Endothelial cell of umbilical vein (primary cell): ENCODE results near the gene TM9SF1. TPM values are rescaled to one million over a fixed set of nuclear protein-coding genes. Genes with fewer than 3 reads are reported as not detected.

Source experiments
- BruUV-seq: library from RNA; stranded (reverse); fragments of 400-500 nt; replicated peaks from 2 replicates; lab custom pipeline; 2021; lab: Mats Ljungman, UMichigan
- CTCF ChIA-PET: fragments of 300-600, 350-600 bp; sonication (Branson Sonifier 250); formaldehyde crosslinking; loops from one replicate; lab custom pipeline; 2021; ENCODE audit warnings: antibody characterized with exemption, inconsistent platforms; lab: Charles Lee
- POLR2A ChIA-PET: fragments of 300-600, 350-600 bp; sonication (Branson Sonifier 250); formaldehyde crosslinking; loops from one replicate; lab custom pipeline; 2021; ENCODE audit warnings: antibody characterized with exemption, inconsistent platforms; lab: Charles Lee
- DNase-seq: peaks from one replicate; pipeline ENCODE4 v3.0.0-alpha.2; 2011; ENCODE audit warnings: low read depth, low spot score
- FAIRE-seq: peaks from 2 replicates; lab custom pipeline; 2011; peaks lifted over from hg19 to GRCh38; lab: Jason Lieb, UNC
- H2AFZ ChIP-seq: 2 replicates; pipeline ENCODE4 v1.6.0; 2012; ENCODE audit warnings: low read depth, low read length, control low read depth, inconsistent platforms
- H3K27ac ChIP-seq: 2 replicates; pipeline ENCODE4 v1.5.1; 2011; ENCODE audit warnings: low read depth, mild to moderate bottlenecking, control low read depth, low read length, moderate library complexity; ENCODE audit not compliant: insufficient read depth
- H3K27me3 ChIP-seq, 2 experiments: 2 replicates each; pipeline versions ENCODE4 v1.6.0 to v1.6.1; 2011; ENCODE audit warnings: low read length in 2 of 2, mixed read lengths in 1 of 2; ENCODE audit not compliant: control insufficient read depth in 2 of 2, insufficient read depth in 2 of 2
- H3K36me3 ChIP-seq, 2 experiments: 2 replicates in 1 of 2; 3 replicates in 1 of 2; pipeline ENCODE4 v1.5.1; 2011; ENCODE audit warnings: low read length in 2 of 2, mild to moderate bottlenecking in 1 of 2, moderate library complexity in 1 of 2; ENCODE audit not compliant: control insufficient read depth in 2 of 2, insufficient read depth in 2 of 2; ENCODE audit errors: extremely low read depth in 1 of 2
- H3K4me1 ChIP-seq: 3 replicates; pipeline ENCODE4 v1.5.1; 2011; ENCODE audit warnings: mild to moderate bottlenecking, low read length; ENCODE audit not compliant: control insufficient read depth, insufficient read depth; ENCODE audit errors: extremely low read depth
- H3K4me2 ChIP-seq: 2 replicates; pipeline ENCODE4 v1.6.1; 2011; ENCODE audit warnings: low read length, control low read depth, mixed read lengths; ENCODE audit not compliant: insufficient read depth
- H3K4me3 ChIP-seq, 3 experiments: fragments of 200-600 bp in 1 of 3; sonication (generic), shearing (Covaris generic) in 1 of 3; replicated peaks in 1 of 3; 2 replicates each; pipeline ENCODE4 v1.5.1; 2011 to 2016; ENCODE audit warnings: control low read depth in 3 of 3, low read length in 3 of 3, mild to moderate bottlenecking in 2 of 3, inconsistent platforms in 1 of 3, low read depth in 1 of 3, moderate library complexity in 1 of 3; ENCODE audit not compliant: insufficient read depth in 1 of 3
- H3K79me2 ChIP-seq: 2 replicates; pipeline ENCODE4 v1.6.0; 2012; ENCODE audit warnings: low read length, inconsistent platforms; ENCODE audit not compliant: control insufficient read depth, insufficient read depth
- H3K9ac ChIP-seq: replicated peaks from 2 replicates; pipeline ENCODE3; 2011; ENCODE audit warnings: low read length, control low read depth; ENCODE audit not compliant: insufficient read depth; ENCODE audit errors: extremely low read depth
- H3K9me1 ChIP-seq: replicated peaks from 3 replicates; pipeline ENCODE4 v1.6.0; 2011; ENCODE audit warnings: mild to moderate bottlenecking, low read length; ENCODE audit not compliant: control insufficient read depth, insufficient read depth; ENCODE audit errors: extremely low read depth
- H3K9me3 ChIP-seq: replicated peaks from 2 replicates; pipeline ENCODE4 v1.5.1; 2012; ENCODE audit warnings: low read length, inconsistent platforms; ENCODE audit not compliant: control insufficient read depth, insufficient read depth
- H4K20me1 ChIP-seq: replicated peaks from 2 replicates; pipeline ENCODE3; 2011; ENCODE audit warnings: mild to moderate bottlenecking, low read length; ENCODE audit not compliant: control insufficient read depth, insufficient read depth; ENCODE audit errors: extremely low read depth
- EZH2 ChIP-seq: IDR thresholded peaks from 2 replicates; pipeline ENCODE4 v1.6.1; 2012; ENCODE audit warnings: borderline replicate concordance, low read depth, mild to moderate bottlenecking, moderate library complexity, low read length, inconsistent platforms; ENCODE audit not compliant: severe bottlenecking
- FOS ChIP-seq: IDR thresholded peaks from 2 replicates; pipeline ENCODE4 v1.6.1; 2011; ENCODE audit warnings: mild to moderate bottlenecking, low read length, moderate library complexity, borderline replicate concordance; ENCODE audit not compliant: insufficient read depth
- GATA2 ChIP-seq: IDR thresholded peaks from 2 replicates; pipeline ENCODE4 v1.7.0; 2011; ENCODE audit warnings: low read depth, mild to moderate bottlenecking, moderate library complexity, mixed read lengths, low read length; ENCODE audit not compliant: insufficient read length, insufficient read depth
- JUN ChIP-seq: IDR thresholded peaks from 2 replicates; pipeline ENCODE4 v1.6.1; 2011; ENCODE audit warnings: borderline replicate concordance, low read depth; ENCODE audit not compliant: insufficient read length, insufficient read depth
- MAX ChIP-seq: IDR thresholded peaks from 2 replicates; pipeline ENCODE4 v1.6.1; 2011; ENCODE audit not compliant: insufficient read depth, insufficient read length
- MYC ChIP-seq: IDR thresholded peaks from one replicate; pipeline ENCODE4 v1.6.1; 2011; ENCODE audit warnings: mild to moderate bottlenecking, low read depth, low read length
- POLR2A ChIP-seq: IDR thresholded peaks from 2 replicates; pipeline ENCODE4 v1.6.1; 2012; ENCODE audit warnings: low read depth, mild to moderate bottlenecking, control low read depth, low read length
- POLR2AphosphoS5 ChIP-seq: IDR thresholded peaks from 2 replicates; pipeline ENCODE4 v1.6.1; 2012; ENCODE audit warnings: low read depth, mild to moderate bottlenecking, control low read depth, low read length, moderate library complexity; ENCODE audit not compliant: insufficient read depth
- dilution Hi-C: fragments of 300-500 bp; cut with MboI; formaldehyde crosslinking; loops from one replicate; pipeline ENCODE4 v1.15.0; 2019; ENCODE audit warnings: low sequenced_read_pairs; ENCODE audit not compliant: extremely low pct_ligation_motif_present
- intact Hi-C: fragments of 100-400 bp; cut with micrococcal nuclease; formaldehyde crosslinking; loops from one replicate; pipeline ENCODE4 v1.10.0; 2022
- polyA plus RNA-seq, 4 experiments: library from polyadenylated mRNA; depleted of rRNA in 3 of 4; stranded (reverse) in 3 of 4; unstranded in 1 of 4; fragments of >200 nt; gene quantifications; 2 replicates each; pipeline versions ENCODE4 v1.2.1 to v1.2.3, GENCODE V29; 2011 to 2012; ENCODE audit warnings: missing spikeins in 1 of 4
- total RNA-seq: library from RNA; stranded (reverse); gene quantifications from 2 replicates; pipeline ENCODE4 v1.2.3, GENCODE V29; 2021
- TF ChIP-seq, protein P1 (sequence below), 2 donors: IDR thresholded peaks; 1 replicate in 1 of 2; 2 replicates in 1 of 2; pipeline ENCODE4 v1.5.1; 2011; ENCODE audit warnings: low read length in 2 of 2, mild to moderate bottlenecking in 2 of 2, moderate library complexity in 2 of 2, control low read depth in 1 of 2, inconsistent platforms in 1 of 2, low read depth in 1 of 2; ENCODE audit not compliant: insufficient read depth in 1 of 2; ENCODE audit errors: extremely low read depth in 1 of 2

The TM9SF1 gene
- total and polyA plus RNA-seq, 2 donors (not counting 3 experiments of a cell fraction or from before 2014, with no cell fraction given) = 60.7 to 71.5 TPM

GRCh38 chr14:24176599-24176998 lies 18.6 kb downstream of the TM9SF1 start:
- Histone ChIP-seq H3K9me1 (no peaks in the 10 kb centered on the region), H3K4me2 (no peak overlapping the region), H2AFZ (no peak overlapping the region), H3K4me3 (no peak overlapping the region), H4K20me1 (no peaks in the 10 kb centered on the region), H3K9ac (no peak overlapping the region), H3K79me2 (no peaks in the 10 kb centered on the region), H3K27me3 (no peaks in the 10 kb centered on the region), H3K4me1 (peaks cover 3% of the 10 kb centered on the region), H3K36me3 (peaks cover 0 to 18% of the 10 kb centered on the region in 2 experiments), H3K9me3 (no peaks in the 10 kb centered on the region), H3K27ac (no peak overlapping the region)
- ChIA-PET POLR2A (no interaction called here), CTCF (no interaction called here)
- DNase-seq (no peak), FAIRE-seq (no peak)
- BruUV-seq = no TSS peak
- dilution Hi-C loops (no loop called here), intact Hi-C loops (no loop called here)
- TF ChIP-seq EZH2 = no peak
- TF ChIP-seq POLR2AphosphoS5 = no peak
- TF ChIP-seq FOS = no peak
- TF ChIP-seq MYC = no peak
- TF ChIP-seq JUN = no peak
- TF ChIP-seq POLR2A = no peak
- no peak for TF ChIP-seq GATA2
- no peak for TF ChIP-seq MAX
- TF ChIP-seq, protein P1, sequence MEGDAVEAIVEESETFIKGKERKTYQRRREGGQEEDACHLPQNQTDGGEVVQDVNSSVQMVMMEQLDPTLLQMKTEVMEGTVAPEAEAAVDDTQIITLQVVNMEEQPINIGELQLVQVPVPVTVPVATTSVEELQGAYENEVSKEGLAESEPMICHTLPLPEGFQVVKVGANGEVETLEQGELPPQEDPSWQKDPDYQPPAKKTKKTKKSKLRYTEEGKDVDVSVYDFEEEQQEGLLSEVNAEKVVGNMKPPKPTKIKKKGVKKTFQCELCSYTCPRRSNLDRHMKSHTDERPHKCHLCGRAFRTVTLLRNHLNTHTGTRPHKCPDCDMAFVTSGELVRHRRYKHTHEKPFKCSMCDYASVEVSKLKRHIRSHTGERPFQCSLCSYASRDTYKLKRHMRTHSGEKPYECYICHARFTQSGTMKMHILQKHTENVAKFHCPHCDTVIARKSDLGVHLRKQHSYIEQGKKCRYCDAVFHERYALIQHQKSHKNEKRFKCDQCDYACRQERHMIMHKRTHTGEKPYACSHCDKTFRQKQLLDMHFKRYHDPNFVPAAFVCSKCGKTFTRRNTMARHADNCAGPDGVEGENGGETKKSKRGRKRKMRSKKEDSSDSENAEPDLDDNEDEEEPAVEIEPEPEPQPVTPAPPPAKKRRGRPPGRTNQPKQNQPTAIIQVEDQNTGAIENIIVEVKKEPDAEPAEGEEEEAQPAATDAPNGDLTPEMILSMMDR (IDR thresholded peaks at IDR 0.05; ENCODE audit: extremely low read depth in 1 of 2, insufficient read depth in 1 of 2, low read depth in 1 of 2, low read length in 2 of 2) = no peak
